ENCODE results near the gene TRMT112. TPM values are rescaled to one million over a fixed set of nuclear protein-coding genes. Genes with fewer than 3 reads are reported as not detected.

TRMT112 gene
- total RNA-seq, 1 donor from 2014 or later, result 257 TPM

DNA sequence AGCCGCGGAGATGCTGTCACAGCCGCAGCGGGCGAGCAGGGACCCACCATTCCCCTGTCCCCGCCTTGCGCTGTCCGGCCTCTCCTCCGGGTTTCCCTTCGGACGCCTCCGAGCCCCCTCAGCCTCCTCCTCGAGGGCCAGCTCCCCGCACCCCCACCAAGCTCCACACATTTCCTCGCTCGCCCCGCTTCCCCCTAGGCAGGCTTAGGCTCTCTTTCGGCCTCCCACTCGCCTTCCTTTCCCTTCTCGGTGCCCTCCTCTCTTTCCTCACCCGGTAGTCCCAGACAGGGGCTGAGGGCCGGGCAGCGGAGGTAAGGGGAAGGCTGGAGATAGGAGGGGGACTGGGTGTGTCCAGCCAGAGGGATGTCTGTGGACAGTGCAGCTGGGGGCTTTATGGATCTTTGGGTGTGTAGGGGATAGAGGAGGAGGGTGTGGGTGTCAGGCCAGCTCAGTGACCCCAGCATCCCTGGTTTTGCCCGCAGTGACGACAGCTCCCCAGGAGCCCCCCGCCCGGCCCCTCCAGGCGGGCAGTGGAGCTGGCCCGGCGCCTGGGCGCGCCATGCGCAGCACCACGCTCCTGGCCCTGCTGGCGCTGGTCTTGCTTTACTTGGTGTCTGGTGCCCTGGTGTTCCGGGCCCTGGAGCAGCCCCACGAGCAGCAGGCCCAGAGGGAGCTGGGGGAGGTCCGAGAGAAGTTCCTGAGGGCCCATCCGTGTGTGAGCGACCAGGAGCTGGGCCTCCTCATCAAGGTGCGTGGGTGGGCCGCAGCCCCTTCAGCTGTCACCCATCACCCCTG is 24.7 kb downstream of the TRMT112 start:
- H3K27me3 ChIP-seq, result peaks cover 92% of the 10 kb centered on the region
- peaks cover 68% of the 10 kb centered on the region for H3K27me3 Mint-ChIP-seq (ENCODE audit: insufficient read depth, low read depth)
- TF ChIP-seq EZH2 (IDR thresholded peaks at IDR 0.05) (peak; percentile 86), EZH2phosphoT487 (IDR thresholded peaks at IDR 0.05) (peak; percentile 96)
- TF ChIP-seq, protein P1, sequence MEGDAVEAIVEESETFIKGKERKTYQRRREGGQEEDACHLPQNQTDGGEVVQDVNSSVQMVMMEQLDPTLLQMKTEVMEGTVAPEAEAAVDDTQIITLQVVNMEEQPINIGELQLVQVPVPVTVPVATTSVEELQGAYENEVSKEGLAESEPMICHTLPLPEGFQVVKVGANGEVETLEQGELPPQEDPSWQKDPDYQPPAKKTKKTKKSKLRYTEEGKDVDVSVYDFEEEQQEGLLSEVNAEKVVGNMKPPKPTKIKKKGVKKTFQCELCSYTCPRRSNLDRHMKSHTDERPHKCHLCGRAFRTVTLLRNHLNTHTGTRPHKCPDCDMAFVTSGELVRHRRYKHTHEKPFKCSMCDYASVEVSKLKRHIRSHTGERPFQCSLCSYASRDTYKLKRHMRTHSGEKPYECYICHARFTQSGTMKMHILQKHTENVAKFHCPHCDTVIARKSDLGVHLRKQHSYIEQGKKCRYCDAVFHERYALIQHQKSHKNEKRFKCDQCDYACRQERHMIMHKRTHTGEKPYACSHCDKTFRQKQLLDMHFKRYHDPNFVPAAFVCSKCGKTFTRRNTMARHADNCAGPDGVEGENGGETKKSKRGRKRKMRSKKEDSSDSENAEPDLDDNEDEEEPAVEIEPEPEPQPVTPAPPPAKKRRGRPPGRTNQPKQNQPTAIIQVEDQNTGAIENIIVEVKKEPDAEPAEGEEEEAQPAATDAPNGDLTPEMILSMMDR (IDR thresholded peaks at IDR 0.05), result no peak

DNA sequence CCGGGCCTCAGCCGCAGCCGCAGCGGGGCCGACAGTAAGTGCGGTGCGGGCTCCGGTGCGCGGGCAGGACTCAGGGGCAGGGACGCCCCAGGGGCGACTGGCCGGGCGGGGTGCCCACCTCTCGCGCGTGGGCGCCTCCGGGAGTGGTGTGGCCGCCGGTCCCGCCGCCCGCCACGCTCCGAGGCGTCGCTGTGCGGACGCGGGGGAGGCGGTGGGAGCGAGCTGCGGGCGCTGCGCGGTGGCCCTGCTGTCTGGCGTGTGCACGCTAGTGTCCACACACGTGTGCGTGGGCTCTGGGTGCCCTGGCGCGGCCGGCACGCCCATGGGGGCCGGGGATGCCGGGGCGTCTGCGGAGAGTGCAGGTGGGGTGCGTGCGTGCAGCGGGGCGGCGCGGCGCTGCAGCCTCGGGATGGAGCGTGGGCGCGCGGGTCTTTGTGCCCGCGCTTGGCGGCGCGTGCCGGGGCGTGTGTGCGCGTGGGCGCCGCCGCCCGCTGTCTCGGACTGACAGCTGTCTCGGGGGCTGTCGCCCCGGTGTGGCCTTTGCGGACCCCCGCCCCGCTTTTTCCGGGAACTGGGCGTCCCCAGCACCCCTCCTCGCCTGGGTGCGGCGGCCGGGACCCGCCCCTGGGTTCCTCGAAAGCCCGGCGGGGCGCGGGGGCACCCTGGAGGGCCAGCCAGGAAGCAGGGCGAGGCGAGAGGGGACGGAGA is 25.5 kb downstream of the TRMT112 start:
- Mint-ChIP-seq H3K4me1 (peaks cover 9% of the 10 kb centered on the region), H3K36me3 (peaks cover 4% of the 10 kb centered on the region), H3K4me3 (no peak overlapping the region), H3K27me3 (ENCODE audit: insufficient read depth, low read depth) (peaks cover 62% of the 10 kb centered on the region), H3K27ac (no peak overlapping the region), H3K9me3 (peaks cover 2% of the 10 kb centered on the region)
- peaks cover 9% of the 10 kb centered on the region for H3K4me1 ChIP-seq
- TF ChIP-seq, protein P1 (IDR thresholded peaks at IDR 0.05), result no peak
- TF ChIP-seq EZH2 (IDR thresholded peaks at IDR 0.05), result peak; percentile 92
- peak; percentile 83 for TF ChIP-seq EZH2phosphoT487 (IDR thresholded peaks at IDR 0.05)
- no peak overlapping the region for H2AFZ ChIP-seq (replicated peaks)
- H3K4me2 ChIP-seq, result peak overlapping the region; percentile 85
- H3K9me3 ChIP-seq (ENCODE audit: low read depth), result no peaks in the 10 kb centered on the region
- peaks cover 85% of the 10 kb centered on the region for H3K27me3 ChIP-seq
- no peak overlapping the region for H3K9ac ChIP-seq
- H3K36me3 ChIP-seq, result no peaks in the 10 kb centered on the region
- H4K20me1 ChIP-seq (ENCODE audit: low read depth), result peaks cover 31% of the 10 kb centered on the region
- DNase-seq (ENCODE audit: low spot score), result no peak
- peak overlapping the region; percentile 44 for H3K4me3 ChIP-seq
- H3F3A ChIP-seq (ENCODE audit: low read depth), result no peaks in the 10 kb centered on the region
- no peak overlapping the region for H3K27ac ChIP-seq
- H3K79me2 ChIP-seq (ENCODE audit: low read depth), result no peaks in the 10 kb centered on the region

More for the DNA sequence above, 24.7 kb downstream of the TRMT112 start:
- Histone ChIP-seq H3K9me3 (ENCODE audit: low read depth) (no peaks in the 10 kb centered on the region), H3K9ac (no peak overlapping the region), H2AFZ (replicated peaks) (no peak overlapping the region), H3K4me1 (peaks cover 9% of the 10 kb centered on the region), H3F3A (ENCODE audit: low read depth) (no peaks in the 10 kb centered on the region), H3K4me3 (peak overlapping the region; percentile 44), H3K27ac (no peak overlapping the region), H4K20me1 (ENCODE audit: low read depth) (peaks cover 33% of the 10 kb centered on the region), H3K4me2 (peak overlapping the region; percentile 85), H3K36me3 (no peaks in the 10 kb centered on the region), H3K79me2 (ENCODE audit: low read depth) (no peaks in the 10 kb centered on the region)
- peak; percentile 42 for DNase-seq (ENCODE audit: low spot score)
- Mint-ChIP-seq H3K27ac (no peak overlapping the region), H3K4me3 (peak overlapping the region; percentile 64), H3K9me3 (peaks cover 2% of the 10 kb centered on the region), H3K4me1 (peaks cover 10% of the 10 kb centered on the region), H3K36me3 (peaks cover 4% of the 10 kb centered on the region)

DNA sequence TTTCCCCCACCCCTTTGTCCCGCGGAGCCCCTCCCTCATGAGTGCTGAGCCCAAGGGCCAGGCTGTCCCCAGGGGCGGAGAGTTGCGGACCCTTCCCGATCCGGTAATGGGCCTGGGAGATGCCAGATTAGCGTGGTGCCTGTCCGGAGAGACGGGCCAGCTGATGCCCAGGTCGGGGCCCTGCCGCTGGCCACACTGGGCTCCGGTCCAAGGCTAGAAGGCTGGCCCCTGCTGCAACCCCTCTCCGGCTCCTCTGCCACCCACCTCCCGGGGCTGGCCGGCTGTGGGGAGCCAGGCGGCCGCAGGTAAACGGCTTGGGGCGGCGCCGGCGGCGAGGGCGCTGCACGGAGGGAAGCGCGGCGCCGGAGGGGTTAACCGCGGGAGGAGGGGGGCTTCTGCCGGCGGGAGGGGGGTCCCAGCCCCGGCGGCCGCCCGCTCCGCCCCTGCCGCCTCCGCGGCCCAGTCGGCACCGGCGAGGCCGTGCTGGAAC is 26.1 kb downstream of the TRMT112 start, which contains the start of gene KCNK4:
Gene KCNK4 (plus strand): TSS at position 41 of the 490 bp plus-strand sequence. CDS start 1,717 bp downstream, outside the sequence.
- peak; percentile 42 for DNase-seq (ENCODE audit: low spot score)
- Histone ChIP-seq H3K4me2 (peak within 1 kb of the TSS; percentile 85), H2AFZ (replicated peaks) (no peak within 1 kb of the TSS), H3K27ac (no peak within 1 kb of the TSS), H3K9ac (no peak within 1 kb of the TSS), H3K79me2 (ENCODE audit: low read depth) (no peaks in the 10 kb centered on the region), H3F3A (ENCODE audit: low read depth) (no peaks in the 10 kb centered on the region), H3K4me3 (peak within 1 kb of the TSS; percentile 44), H4K20me1 (ENCODE audit: low read depth) (peaks cover 31% of the 10 kb centered on the region), H3K36me3 (no peaks in the 10 kb centered on the region), H3K27me3 (peaks cover 79% of the 10 kb centered on the region), H3K4me1 (peaks cover 10% of the 10 kb centered on the region), H3K9me3 (ENCODE audit: low read depth) (no peaks in the 10 kb centered on the region)
- peaks cover 15% of the 10 kb centered on the region for H3K4me1 Mint-ChIP-seq
- peaks cover 4% of the 10 kb centered on the region for H3K36me3 Mint-ChIP-seq
- no peak within 1 kb of the TSS for H3K27ac Mint-ChIP-seq
- peak; percentile 92 for TF ChIP-seq EZH2phosphoT487 (IDR thresholded peaks at IDR 0.05)
- peak; percentile 90 for TF ChIP-seq EZH2 (IDR thresholded peaks at IDR 0.05)
- TF ChIP-seq, protein P1 (IDR thresholded peaks at IDR 0.05), result no peak
- peaks cover 61% of the 10 kb centered on the region for H3K27me3 Mint-ChIP-seq (ENCODE audit: insufficient read depth, low read depth)
- peaks cover 2% of the 10 kb centered on the region for H3K9me3 Mint-ChIP-seq
- peak within 1 kb of the TSS; percentile 80 for H3K4me3 Mint-ChIP-seq
